Embryonic facial prominence (tissue), 1 donor: Measurements from ENCODE around the gene ZFYVE9.
"Not testable (repeated sequence)": the region's sequence is repeated elsewhere in the genome, so short reads cannot be mapped to it uniquely, and the experiment has no call there.

Experiments
- DNase-seq: peaks from one replicate; pipeline ENCODE4 v3.0.0-alpha.2; 2016; ENCODE audit errors: extremely low spot score

The ZFYVE9 gene

DNA sequence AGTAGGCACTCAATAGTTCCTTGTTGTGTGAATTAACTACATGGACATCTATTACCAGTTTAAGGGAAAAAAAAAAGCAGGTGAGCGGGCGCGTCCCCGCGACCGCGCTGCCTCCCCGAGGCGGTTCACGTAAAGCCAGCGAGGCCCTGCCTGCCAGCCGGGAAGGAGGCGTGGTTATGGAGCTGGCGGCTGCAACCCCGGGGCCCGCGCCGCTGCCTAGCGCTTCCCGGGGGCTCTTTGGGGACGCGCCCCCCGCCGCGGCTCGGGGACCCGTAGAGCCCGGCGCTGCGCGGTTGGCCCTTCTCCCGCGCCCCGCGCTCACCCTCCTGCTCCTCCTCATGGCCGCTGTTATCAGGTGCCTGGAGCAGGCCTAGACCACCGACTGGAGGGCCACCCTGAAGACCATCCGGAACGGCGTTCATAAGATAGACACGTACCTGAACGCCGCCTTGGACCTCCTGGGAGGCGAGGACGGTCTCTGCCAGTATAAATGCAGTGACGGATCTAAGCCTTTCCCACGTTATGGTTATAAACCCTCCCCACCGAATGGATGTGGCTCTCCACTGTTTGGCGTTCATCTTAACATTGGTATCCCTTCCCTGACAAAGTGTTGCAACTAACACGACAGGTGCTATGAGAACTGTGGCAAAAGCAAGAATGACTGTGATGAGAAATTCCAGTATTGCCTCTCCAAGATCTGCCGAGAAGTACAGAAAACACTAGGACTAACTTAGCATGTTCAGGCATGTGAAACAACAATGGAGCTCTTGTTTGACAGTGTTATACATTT lies 226.7 kb downstream of the ZFYVE9 start:
- no peak for DNase-seq

DNA sequence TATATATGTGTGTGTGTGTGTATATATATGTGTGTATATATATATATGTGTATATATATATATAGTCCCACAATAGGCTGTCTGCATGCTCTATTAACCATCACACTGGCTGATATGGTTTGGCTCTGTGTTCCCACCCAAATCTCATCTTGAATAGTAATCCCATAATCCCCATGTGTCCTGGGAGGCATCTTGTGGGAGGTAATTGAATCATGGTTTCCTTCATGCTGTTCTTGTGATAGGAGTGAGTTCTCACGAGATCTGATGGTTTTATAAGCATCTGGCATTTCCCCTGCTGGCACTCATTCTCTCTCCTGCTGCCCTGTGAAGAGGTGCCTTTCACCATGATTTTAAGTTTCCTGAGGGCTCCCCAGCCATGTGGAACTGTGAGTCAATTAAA lies 228.0 kb downstream of the ZFYVE9 start:
- not testable (repeated sequence) for DNase-seq

DNA sequence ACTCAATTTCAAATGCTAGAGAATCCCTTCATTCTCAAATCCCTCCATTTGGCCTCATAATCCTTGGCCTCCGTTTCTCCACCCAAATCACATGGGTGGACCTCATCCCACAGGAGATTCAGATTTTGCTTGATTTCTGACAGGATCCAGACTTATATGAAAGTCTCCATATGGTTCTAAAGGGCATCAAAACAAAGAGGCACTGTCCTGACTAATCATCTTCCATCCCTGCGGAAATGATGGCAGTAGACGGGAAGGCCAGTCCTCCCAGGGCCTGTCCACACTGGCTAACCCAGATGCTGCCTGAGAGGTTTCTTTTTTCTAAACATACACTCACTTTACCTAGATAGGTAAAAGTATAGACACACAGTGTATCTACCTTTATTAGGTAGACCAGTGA lies 243.5 kb downstream of the ZFYVE9 start:
- DNase-seq, result no peak

DNA sequence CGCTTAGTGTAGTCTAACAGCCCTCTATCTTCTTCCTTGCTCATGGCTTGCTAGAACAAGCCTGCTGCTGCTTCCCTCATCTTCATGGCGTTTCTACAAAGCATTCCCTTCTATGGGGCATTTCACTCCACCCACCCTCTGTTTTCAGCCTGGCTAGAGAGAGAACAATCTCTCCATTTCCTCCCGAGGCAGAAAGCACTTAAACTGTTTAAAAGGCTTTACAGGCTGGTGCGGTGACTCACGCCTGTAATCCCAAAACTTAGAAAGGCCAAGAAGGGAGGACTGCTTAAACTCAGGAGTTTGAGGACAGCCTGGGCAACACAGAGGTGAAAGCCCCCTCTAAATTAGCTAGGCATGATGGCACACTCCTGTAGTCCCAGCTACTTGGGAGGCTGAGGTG lies 244.6 kb downstream of the ZFYVE9 start:
- no peak for DNase-seq

DNA sequence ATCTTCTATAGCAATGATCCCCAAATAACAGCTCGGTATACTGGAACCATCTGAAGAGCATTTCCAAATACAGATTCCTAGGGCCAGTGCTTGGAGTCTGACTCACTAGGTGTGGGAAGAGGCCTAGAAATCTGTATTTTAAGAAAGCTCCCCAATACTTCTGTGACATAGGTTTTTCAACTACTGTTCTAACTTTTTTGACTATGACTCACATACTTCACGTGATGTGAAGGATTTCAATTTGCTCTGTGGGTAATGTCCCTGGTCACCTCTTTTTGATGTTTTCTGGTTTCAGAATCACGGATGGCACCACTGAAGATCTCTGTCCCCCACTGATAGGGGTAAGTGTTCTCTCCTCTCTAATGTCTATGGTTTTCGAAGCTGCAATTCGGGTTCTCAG lies 251.3 kb downstream of the ZFYVE9 start:
- no peak for DNase-seq
